Measurements from ENCODE around the gene GADD45G.
A peak's percentile ranks its signal among the peaks of the same experiment; 100 is the strongest.

GADD45G gene

GRCh38 chr9:89604729-89605464, at the start of gene GADD45G:
TSS of gene GADD45G (plus strand) at chr9:89605012. CDS start at chr9:89605122, 110 bp downstream.
- DNase-seq: no peak

GRCh38 chr9:89555036-89555415, 49.8 kb upstream of the GADD45G start:
- no peak for DNase-seq

GRCh38 chr9:89555451-89556375, 49.1 kb upstream of the GADD45G start:
- DNase-seq: no peak

GRCh38 chr9:89558196-89558899, 46.5 kb upstream of the GADD45G start:
- DNase-seq: no peak

- DNase-seq: no peak
Measured at GRCh38 chr9:89558948-89559347, 45.9 kb upstream of the GADD45G start.

GRCh38 chr9:89562186-89562814, 42.5 kb upstream of the GADD45G start:
- DNase-seq: no peak

DNA sequence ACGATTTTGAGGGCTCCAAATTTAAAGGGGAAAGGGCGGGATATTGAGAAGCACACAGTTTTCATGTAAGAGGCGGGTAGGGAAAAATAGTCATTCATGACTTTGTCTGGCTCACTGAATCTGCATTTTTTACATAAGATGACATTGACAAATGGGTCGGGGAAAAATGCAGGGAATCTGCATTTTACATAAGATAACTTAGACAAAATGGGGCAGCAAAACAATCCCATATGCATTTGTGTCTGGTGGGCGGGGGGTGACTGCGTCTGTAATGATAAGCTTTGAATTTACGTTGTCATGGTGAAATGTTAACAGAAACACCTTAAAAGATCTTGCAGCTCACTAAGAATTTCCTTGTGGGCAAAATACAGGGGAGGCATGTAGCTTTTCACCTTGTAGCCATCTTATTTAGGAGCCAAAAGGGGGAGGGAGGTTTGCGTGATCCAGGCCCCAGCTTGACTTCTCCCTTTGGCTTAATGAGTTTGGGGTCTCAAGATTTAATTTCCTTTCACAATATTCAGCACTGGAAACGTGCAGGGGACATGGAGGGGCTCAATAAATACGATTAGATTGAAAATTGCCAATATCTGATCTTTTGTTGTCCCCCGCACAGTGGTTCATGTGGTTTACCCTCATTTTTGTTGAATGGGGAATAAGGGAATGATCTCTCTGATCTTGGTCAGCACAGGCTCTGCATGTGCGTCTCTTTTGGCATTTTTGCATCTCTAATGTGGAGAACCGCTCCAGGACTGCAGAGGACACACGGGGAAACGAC, 41.1 kb upstream of the GADD45G start:
- DNase-seq: no peak

DNA sequence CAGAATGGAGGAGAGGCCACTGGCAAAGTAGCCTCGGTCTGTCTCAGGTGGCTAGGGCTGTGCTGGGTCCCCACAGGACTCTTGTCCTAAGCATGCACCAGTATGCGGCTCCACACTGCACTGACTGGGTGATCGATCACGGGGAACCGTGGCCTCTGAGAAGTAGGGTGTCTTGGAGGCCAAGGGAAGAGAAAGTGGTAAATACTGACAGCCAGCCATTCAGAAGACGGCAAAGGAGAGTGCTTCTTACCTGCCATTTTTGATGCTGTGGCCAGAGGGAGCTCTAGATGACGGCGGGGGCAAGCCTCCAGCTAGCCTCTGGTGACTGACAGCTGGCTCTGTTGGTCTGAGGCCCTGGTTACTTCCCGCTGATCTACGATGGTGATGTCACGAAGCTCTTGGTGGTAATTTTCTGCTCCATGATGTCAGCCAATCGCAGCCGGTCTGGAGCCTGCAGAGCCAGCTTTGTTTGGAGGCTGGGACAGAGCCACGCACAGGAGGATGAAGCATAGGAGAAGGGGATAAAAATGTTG, 40.4 kb upstream of the GADD45G start:
- DNase-seq: no peak

DNA sequence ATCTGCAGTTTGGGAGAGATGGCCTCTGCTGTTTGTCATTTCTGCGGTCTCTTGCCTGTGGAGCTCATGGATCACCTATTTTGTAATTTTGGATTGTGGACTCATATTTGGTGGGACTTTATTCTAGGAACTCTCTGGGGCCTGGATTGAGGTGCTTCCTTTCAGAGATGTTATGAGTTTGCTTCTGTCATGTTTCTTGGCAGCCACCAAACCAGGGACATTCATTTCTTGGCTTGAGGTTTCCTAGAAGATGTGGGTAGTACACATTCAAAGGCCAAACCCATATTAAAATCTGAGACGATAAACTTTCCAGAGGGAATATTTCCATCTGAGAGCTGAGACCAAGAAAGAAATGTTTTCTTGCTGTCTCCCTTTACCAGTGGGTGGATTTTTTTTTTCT, 37.2 kb upstream of the GADD45G start:
- DNase-seq: no peak

DNA sequence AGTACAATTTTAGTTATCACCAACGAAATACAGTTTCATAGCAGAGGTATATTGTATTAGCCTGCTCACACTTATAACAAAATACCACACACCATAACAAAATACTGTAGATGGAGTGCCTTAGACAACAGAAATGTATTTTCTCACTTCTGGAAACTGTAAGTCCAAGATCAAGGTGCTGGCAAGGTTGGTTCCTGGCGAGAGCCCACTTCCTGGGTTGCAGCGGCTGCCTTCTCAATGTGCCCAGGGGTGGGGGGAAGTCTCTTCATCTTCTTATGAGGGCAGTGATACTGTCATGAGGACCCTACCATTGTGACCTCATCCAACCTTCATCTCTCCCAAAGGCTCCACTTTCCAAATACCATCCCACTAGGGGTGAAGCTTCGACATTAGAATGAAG, 30.5 kb upstream of the GADD45G start:
- DNase-seq: no peak

- DNase-seq: peak in 1 of 2 experiments; percentile 26
Measured at GRCh38 chr9:89576404-89576839, 28.4 kb upstream of the GADD45G start.

DNA sequence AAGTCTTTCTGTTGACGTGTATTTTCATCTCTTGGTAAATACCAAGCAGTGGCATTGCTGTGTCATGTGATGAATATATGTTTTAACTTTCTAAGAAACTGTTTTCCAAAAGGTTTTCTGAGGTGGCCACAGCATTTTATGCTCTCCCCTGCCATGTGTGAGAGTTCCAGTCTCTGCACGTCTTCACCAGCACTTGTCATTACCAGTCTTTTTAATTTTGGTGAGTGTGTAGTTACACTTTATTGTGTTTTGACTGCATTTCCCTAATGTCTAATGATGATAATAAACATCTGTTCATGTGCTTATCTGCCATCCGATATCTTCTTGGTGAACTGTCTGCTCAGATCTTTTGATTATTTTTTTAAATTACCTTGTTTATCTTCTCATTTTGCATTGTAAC, 27.4 kb upstream of the GADD45G start:
- no peak for DNase-seq

GRCh38 chr9:89579741-89580385, 24.9 kb upstream of the GADD45G start:
- no peak for DNase-seq

GRCh38 chr9:89586311-89586710, 18.5 kb upstream of the GADD45G start:
- no peak for DNase-seq

DNA sequence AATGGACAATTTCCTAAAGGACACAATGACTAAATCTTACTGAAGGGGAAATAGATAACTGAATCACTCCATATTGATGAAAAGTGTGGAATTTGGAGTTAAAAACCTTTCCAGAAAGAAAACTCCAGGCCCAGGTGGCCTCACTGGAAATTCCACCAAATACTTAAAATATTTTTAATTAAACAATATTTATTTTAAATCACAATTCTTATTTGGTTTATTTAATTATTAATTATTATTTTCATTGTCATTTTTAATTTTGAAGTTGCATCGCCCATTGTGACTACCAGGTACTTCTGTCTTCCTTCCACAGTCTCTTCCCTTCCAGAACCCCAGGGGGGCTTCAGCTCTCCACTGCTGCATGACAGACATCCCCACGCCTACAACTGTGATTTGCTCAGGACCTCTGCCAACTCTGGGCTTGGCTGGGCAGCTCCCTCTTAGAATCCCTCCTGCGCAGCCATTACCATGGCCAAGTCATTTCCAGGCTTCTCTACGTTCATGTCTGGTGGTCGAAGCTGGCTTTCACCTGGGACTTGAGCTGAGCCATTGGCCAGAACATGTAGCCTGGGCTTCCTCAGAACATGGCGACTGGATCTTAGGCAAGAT, 16.4 kb upstream of the GADD45G start:
- no peak for DNase-seq

DNA sequence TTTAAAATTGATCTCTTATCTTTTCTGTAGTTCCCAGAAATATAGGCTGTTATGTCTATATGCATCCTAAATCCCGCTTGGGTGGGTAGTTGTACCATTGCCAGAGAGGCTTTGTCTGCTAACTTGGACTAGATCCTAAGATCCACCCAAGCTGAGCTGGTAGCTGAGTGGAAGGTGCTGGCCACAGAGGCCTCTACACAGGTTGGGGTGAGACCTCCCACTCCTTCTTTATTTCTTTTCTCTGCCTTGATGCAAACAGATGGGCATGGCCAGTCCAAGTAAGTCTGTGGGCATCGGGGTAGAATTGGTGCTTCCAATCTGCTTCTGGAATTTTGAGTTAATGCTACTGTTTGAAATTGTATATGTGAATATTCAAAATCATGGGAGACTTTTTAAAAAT, 14.4 kb upstream of the GADD45G start:
- no peak for DNase-seq

- no peak for DNase-seq
Measured at GRCh38 chr9:89591274-89592212, 13.3 kb upstream of the GADD45G start.

GRCh38 chr9:89592213-89592815, 12.5 kb upstream of the GADD45G start:
- DNase-seq: no peak
